GM13976 (cell line): ENCODE results near the gene WDR72.

Experiments
- DNase-seq: peaks from one replicate; pipeline ENCODE4 v3.0.0; 2012; ENCODE audit warnings: low spot score
- CTCF ChIP-seq: IDR thresholded peaks from 2 replicates; pipeline ENCODE4 v1.5.1; 2012; ENCODE audit warnings: borderline replicate concordance, mild to moderate bottlenecking; ENCODE audit not compliant: insufficient read depth; ENCODE audit errors: extremely low read depth, missing control alignments, control extremely low read depth
- in situ Hi-C: fragments of 300-500 bp; cut with MboI; formaldehyde crosslinking; loops from one replicate; pipeline ENCODE4 v1.12.0; 2022; ENCODE audit warnings: low sequenced_read_pairs, mixed read lengths, inconsistent platforms; ENCODE audit not compliant: unreplicated experiment

WDR72 gene

GRCh38 chr15:53569751-53570480 is 189.5 kb downstream of the WDR72 start:
- no peak for TF ChIP-seq CTCF
- no peak for DNase-seq
- in situ Hi-C loops, result no loop called here

GRCh38 chr15:53566912-53567311 is 192.6 kb downstream of the WDR72 start:
- DNase-seq, result no peak
- in situ Hi-C loops, result no loop called here
- no peak for TF ChIP-seq CTCF

- no peak for DNase-seq
- in situ Hi-C loops, result no loop called here
- no peak for TF ChIP-seq CTCF
These were observed 193.7 kb downstream of the WDR72 start for GRCh38 chr15:53565721-53566120.

GRCh38 chr15:53564647-53565046 is 194.8 kb downstream of the WDR72 start:
- in situ Hi-C loops, result no loop called here
- no peak for TF ChIP-seq CTCF
- no peak for DNase-seq

- in situ Hi-C loops, result no loop called here
- no peak for DNase-seq
- TF ChIP-seq CTCF, result no peak
These were observed 195.8 kb downstream of the WDR72 start for GRCh38 chr15:53563627-53564026.

- no peak for TF ChIP-seq CTCF
- no peak for DNase-seq
- in situ Hi-C loops, result no loop called here
These were observed 199.8 kb downstream of the WDR72 start for GRCh38 chr15:53559364-53560277.
